Choroid plexus epithelial cell (primary cell): Measurements from ENCODE around the gene ADCY7.

Experiments
- DNase-seq: peaks from one replicate; pipeline ENCODE4 v3.0.0-alpha.2; 2010; ENCODE audit warnings: low read depth
- H3K4me3 ChIP-seq: 2 replicates; pipeline ENCODE4 v1.5.1; 2011; ENCODE audit warnings: low read depth, mild to moderate bottlenecking, control low read depth, low read length, moderate library complexity
- CTCF ChIP-seq: conservative IDR thresholded peaks from 2 replicates; pipeline ENCODE4 v1.5.1; 2011; ENCODE audit warnings: low read depth, mild to moderate bottlenecking, control low read depth, inconsistent platforms, low read length, moderate library complexity

Gene ADCY7

DNA sequence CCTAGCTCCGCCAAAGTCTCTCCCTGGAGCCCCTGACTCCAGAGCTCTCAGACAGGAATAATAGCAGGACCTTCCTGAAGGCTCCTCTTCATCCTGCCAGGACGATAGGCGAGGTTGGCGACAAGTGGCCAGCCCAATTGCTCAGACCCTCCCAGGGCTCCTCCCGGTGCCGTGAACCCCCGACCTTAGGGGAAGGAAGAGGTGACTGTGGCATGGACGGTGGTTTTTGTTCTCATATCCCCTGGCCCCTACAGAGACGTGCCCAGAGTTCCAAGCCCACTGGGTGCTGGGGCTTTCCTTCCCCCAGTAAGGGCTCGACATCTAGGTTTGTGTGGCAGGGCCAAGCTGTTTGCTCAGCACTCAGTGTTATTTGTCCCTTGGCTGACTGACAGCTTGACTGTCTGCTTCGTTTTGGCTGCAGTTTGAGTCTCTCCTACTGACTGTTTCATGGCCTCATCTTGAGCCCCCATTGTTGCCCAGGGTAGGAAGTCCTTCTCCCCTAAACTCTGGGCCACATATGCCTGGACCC is 4.6 kb upstream of the ADCY7 start:
- H3K4me3 ChIP-seq = no peak overlapping the region
- no peak for TF ChIP-seq CTCF
- DNase-seq = no peak

DNA sequence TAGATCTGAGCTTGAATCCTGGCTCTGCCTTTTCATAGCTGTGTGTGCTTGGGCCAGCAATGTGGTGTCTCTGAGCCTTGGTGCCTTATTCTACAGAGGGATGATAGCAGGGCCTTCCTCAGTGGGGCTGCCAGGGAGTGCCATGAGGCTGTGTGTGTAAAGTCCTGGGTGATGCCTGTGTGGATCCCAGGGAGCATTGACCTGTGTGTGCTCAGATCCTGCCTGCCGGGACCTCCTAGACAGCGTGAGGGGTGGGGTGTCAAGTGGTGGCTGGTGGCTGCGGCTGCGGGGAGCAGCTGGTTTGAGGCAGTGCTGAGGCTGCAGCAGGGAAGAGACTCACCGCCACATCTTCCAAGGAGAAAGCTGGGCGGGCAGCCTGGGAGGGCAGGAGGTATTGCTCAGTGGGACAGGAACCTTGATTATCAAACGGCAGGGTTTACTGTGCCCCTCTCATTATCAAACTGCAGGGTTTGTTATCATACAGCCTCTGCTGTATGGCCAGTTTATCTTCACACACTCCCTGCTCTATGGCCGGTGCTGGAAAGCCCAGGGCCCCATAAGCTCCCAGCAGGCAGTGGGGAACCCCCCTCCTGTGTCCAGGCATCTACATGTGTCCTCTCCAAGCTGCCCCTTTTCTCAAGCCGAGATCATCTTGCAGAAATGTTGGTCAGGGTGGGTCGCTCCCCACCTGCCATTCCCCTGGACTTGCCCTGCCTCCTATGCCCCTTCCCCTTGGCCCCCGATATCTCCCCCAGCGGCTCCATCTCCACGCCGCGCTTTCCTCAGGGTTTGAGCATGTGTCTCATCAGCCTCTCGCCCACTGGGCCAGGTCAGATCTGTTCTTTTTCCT is 3.1 kb upstream of the ADCY7 start:
- no peak overlapping the region for H3K4me3 ChIP-seq
- DNase-seq = no peak
- TF ChIP-seq CTCF = no peak

DNA sequence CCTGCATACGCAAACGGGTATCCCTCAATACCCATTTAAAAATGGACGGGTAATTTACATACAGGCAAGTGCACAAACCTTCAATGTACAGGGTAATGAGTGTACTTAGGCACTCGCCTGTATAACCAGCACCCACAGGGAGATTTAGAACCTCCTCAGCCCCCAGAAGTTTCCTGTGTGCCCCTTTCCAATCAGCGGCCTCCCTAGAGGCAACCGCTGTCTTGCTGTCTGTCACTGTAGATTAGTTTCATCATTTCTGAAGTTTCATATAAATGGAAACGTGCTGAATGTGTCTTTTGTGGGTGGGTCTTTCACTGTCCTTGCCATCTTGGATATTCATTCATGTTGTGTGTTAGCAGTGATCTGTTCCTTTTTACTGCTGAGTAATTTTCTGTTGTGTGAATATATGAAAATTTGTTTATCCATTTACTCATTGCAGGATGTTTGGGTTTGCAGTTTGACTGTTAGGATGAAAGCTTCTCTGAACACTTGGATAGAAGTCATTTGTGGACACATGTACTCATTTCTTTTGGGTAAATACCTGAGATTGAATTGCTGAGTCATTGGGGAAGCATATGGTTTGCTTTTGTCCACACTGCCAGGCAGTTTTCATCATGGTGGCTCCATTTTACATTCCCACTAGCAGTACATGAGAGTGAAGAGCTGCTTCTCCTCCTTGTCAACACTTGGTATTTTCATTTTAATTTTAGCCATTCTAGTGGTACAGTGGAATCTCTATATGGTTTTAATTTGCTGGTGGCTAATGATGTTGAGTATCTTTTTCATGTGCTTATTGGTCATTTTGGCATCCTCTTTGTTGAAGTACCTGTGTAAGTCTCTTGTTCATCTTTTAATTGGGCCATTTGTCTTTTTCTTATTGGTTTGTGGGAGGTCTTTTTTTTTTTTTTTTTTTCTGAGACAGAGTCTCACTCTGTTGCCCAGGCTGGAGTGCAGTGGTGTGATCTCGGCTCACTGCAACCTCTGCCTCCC is 2.1 kb upstream of the ADCY7 start:
- no peak for DNase-seq
- TF ChIP-seq CTCF = no peak
- no peak overlapping the region for H3K4me3 ChIP-seq

GRCh38 chr16:50265260-50265659 is 1.1 kb upstream of the ADCY7 start:
- no peak overlapping the region for H3K4me3 ChIP-seq
- TF ChIP-seq CTCF = peak; percentile 37
- no peak for DNase-seq

- no peak for TF ChIP-seq CTCF
- DNase-seq = no peak
- H3K4me3 ChIP-seq = peak overlapping the region; percentile 54
Measured at GRCh38 chr16:50265716-50266336, 525 bp upstream of the ADCY7 start.

DNA sequence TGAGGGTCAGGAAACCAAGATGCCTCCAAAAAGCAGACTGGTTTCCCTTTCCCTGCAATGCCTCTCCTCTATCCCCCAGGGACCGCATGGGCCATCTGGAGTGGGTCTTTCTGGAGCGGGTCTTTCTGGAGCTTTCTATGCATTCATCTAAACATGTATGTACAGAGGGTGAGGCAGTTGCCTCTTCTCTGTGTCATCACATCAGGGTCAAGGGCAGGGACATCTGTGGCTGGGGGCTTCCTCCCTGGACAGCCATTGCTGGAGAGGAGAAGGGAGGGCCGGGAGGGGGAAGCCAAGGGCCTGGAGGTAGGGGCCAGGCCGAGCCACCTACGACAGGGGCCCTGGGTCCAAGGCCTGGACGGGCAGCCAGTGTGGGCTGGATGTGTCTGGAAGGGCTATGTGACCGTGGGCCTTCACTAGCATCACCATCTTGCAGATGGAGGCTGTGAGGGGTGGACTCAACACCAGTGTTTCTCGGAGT is 840 bp downstream of the ADCY7 start:
- TF ChIP-seq CTCF = no peak
- H3K4me3 ChIP-seq = no peak overlapping the region
- no peak for DNase-seq
